Measurements from ENCODE around the gene COMMD2. TPM values are rescaled to one million over a fixed set of nuclear protein-coding genes. Genes with fewer than 3 reads are reported as not detected.

The COMMD2 gene
- total RNA-seq, 1 donor from 2014 or later = 17.4 TPM

- ATAC-seq (ENCODE audit: poor library complexity) (no peak), DNase-seq (no peak)
- intact Hi-C loops (cut with DNase I) = loop anchor here (5.0 to 10.0 kb wide), 3 partner anchors 50 to 203 kb away; no protein-coding TSS in a partner anchor
Measured at GRCh38 chr3:149715247-149715646, 37.0 kb downstream of the COMMD2 start.

DNA sequence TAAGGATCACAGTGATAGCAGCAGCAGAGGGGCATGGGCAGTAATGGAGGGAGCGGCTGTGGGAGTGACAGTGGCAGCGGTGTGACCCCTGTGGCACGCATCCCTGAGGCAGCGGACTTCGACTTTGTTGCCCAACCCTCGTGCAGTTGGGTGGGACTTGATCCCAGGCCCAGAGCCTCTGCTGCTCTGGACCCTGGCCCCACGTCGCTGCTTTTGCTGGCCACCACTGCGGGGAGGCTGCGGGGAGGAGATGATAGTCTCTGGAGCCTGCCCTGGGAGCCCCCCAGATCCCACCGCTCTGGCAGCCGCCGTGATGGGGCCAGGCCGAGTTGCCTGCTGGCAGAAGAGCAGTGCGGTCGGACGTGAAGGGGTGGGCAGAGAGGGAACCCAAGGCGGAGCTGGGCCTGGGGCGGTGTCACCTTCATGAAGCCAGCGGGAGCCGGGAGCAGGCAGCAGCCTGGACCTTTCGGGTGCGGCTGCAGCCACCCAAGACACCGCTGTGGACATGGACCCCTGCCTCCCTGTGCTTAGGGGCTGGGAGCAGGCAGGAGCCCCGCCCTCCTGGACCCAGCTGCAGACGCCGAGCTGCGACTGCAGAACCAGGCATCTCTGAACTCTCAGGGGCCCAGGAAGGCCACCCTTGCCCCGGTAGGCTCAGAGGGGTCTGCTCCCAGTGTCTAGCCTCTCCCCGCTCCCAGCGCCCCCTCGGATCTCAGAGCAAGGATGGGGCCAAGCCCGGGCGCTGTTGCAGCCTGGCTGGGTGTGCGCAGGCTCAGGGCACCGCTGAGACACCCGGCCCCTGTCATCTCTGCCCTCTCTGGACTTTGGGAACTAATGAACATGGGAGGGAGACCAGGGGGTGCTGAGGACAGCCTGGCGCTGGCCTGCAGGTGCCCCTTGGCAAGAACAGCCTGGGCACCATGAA lies 38.3 kb downstream of the COMMD2 start:
- DNase-seq (no peak), ATAC-seq (ENCODE audit: poor library complexity) (no peak)
- intact Hi-C loops (cut with DNase I) = loop anchor here (10.0 kb wide), 1 partner anchor 49 kb away; no protein-coding TSS in a partner anchor

GRCh38 chr3:149706905-149707304 lies 45.4 kb downstream of the COMMD2 start:
- intact Hi-C loops (cut with DNase I) = no loop called here
- DNase-seq = no peak
- peak; percentile 38 for ATAC-seq (ENCODE audit: poor library complexity)

DNA sequence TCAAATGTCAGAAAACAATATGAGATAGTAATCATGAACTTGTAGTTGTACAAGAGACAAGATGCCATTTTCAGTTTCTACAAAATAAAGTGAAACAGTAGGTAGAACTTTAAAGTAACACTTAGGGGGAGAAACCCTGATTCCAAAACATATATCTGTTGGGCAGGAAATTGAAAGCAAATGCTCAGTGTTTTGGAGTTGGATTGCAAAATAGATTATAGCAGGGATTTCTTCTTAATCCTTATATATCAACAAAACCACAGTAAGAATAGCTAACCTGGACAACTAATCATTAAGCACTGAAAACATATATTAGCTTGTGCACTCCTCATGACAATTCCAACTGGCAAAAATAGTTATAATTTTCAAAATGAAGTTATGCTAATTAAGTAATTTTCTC lies 46.9 kb downstream of the COMMD2 start:
- DNase-seq (no peak), ATAC-seq (ENCODE audit: poor library complexity) (no peak)
- intact Hi-C loops (cut with DNase I) = no loop called here

GRCh38 chr3:149703466-149703865 lies 48.8 kb downstream of the COMMD2 start:
- intact Hi-C loops (cut with DNase I) = no loop called here
- ATAC-seq (ENCODE audit: poor library complexity) = peak; percentile 89
- peak; percentile 73 for DNase-seq

GRCh38 chr3:149702691-149703441 lies 49.4 kb downstream of the COMMD2 start:
- ATAC-seq (ENCODE audit: poor library complexity) (peak; percentile 83), DNase-seq (no peak)
- intact Hi-C loops (cut with DNase I) = no loop called here

GRCh38 chr3:149701977-149702350 lies 50.3 kb downstream of the COMMD2 start:
- intact Hi-C loops (cut with DNase I) = no loop called here
- no peak for DNase-seq

GRCh38 chr3:149701206-149701976 lies 50.9 kb downstream of the COMMD2 start:
- DNase-seq (no peak), ATAC-seq (ENCODE audit: poor library complexity) (no peak)
- intact Hi-C loops (cut with DNase I) = no loop called here

More at GRCh38 chr3:149701977-149702350, 50.3 kb downstream of the COMMD2 start:
- no peak for ATAC-seq (ENCODE audit: poor library complexity)

Other genes with a start within 250 kb of the COMMD2 start
- gene WWTR1, start 94.5 kb downstream of the COMMD2 start, total RNA-seq = 37.9 TPM
- not detected for gene ANKUB1, start 40.1 kb upstream of the COMMD2 start, total RNA-seq
- 45.0 TPM for gene RNF13, start 60.7 kb upstream of the COMMD2 start, total RNA-seq
- gene PFN2, start 218.4 kb upstream of the COMMD2 start, total RNA-seq = 61.3 TPM

All from Right ventricle myocardium superior (tissue), 1 donor.